Central memory CD8-positive, alpha-beta T cell (primary cell): ENCODE measurements around the gene ADARB2.
"Not testable (repeated sequence)": the region's sequence is repeated elsewhere in the genome, so short reads cannot be mapped to it uniquely, and the experiment has no call there.

Experiments used
- ATAC-seq: fragments of 150-1000 bp; cut with Tn5 transposase; replicated peaks from 2 replicates; pipeline ENCODE4 v1.10.0; 2022; ENCODE audit warnings: mild to moderate bottlenecking, moderate FRiP score, moderate number of reproducible peaks; ENCODE audit not compliant: poor library complexity, severe bottlenecking; ENCODE audit errors: extremely low read depth
- DNase-seq, 2 donors: peaks; one replicate each; pipeline ENCODE4 v3.0.0; 2021; ENCODE audit warnings: low spot score in 2 of 2
- H3K27ac Mint-ChIP-seq: one replicate; pipeline ENCODE4 v1.8.0; 2022; ENCODE audit warnings: low read depth, mild to moderate bottlenecking, moderate library complexity, mixed read lengths
- H3K27me3 Mint-ChIP-seq: one replicate; pipeline ENCODE4 v1.8.0; 2022; ENCODE audit warnings: mixed read lengths
- H3K36me3 Mint-ChIP-seq: one replicate; pipeline ENCODE4 v1.8.0; 2022; ENCODE audit warnings: mild to moderate bottlenecking, moderate library complexity, mixed read lengths; ENCODE audit not compliant: insufficient read depth
- H3K4me1 Mint-ChIP-seq: one replicate; pipeline ENCODE4 v1.8.0; 2022; ENCODE audit warnings: mixed read lengths
- H3K4me3 Mint-ChIP-seq: one replicate; pipeline ENCODE4 v1.8.0; 2022; ENCODE audit warnings: mild to moderate bottlenecking, moderate library complexity, mixed read lengths
- H3K9me3 Mint-ChIP-seq: one replicate; pipeline ENCODE4 v1.8.0; 2022; ENCODE audit warnings: mixed read lengths

ADARB2 gene

GRCh38 chr10:1161315-1161673 lies 576.0 kb downstream of the ADARB2 start:
- not testable (repeated sequence) for H3K36me3 Mint-ChIP-seq, DNase-seq, H3K4me1 Mint-ChIP-seq, ATAC-seq, H3K9me3 Mint-ChIP-seq, H3K27ac Mint-ChIP-seq, H3K4me3 Mint-ChIP-seq
- peaks cover 17% of the 10 kb centered on the region for H3K27me3 Mint-ChIP-seq

GRCh38 chr10:1160561-1161314 lies 576.6 kb downstream of the ADARB2 start:
- Mint-ChIP-seq H3K9me3 (no peaks in the 10 kb centered on the region), H3K27ac (no peak overlapping the region), H3K4me3 (no peak overlapping the region), H3K4me1 (no peaks in the 10 kb centered on the region), H3K27me3 (peaks cover 17% of the 10 kb centered on the region), H3K36me3 (no peaks in the 10 kb centered on the region)
- no peak for DNase-seq
- ATAC-seq, result no peak

- Mint-ChIP-seq H3K36me3 (no peaks in the 10 kb centered on the region), H3K4me1 (no peaks in the 10 kb centered on the region), H3K4me3 (no peak overlapping the region), H3K27ac (no peak overlapping the region), H3K9me3 (no peaks in the 10 kb centered on the region), H3K27me3 (peaks cover 17% of the 10 kb centered on the region)
- ATAC-seq (no peak), DNase-seq (no peak)
Measured at GRCh38 chr10:1159131-1160061, 577.9 kb downstream of the ADARB2 start.

GRCh38 chr10:1158536-1158935 lies 578.8 kb downstream of the ADARB2 start:
- DNase-seq, H3K36me3 Mint-ChIP-seq, H3K27ac Mint-ChIP-seq, H3K4me1 Mint-ChIP-seq, H3K9me3 Mint-ChIP-seq, H3K4me3 Mint-ChIP-seq, ATAC-seq: not testable (repeated sequence)
- H3K27me3 Mint-ChIP-seq, result peaks cover 17% of the 10 kb centered on the region

GRCh38 chr10:1158066-1158465 lies 579.3 kb downstream of the ADARB2 start:
- ATAC-seq (no peak), DNase-seq (no peak)
- Mint-ChIP-seq H3K4me3 (no peak overlapping the region), H3K4me1 (no peaks in the 10 kb centered on the region), H3K27ac (no peak overlapping the region), H3K27me3 (peaks cover 17% of the 10 kb centered on the region), H3K9me3 (no peaks in the 10 kb centered on the region), H3K36me3 (no peaks in the 10 kb centered on the region)

- ATAC-seq (no peak), DNase-seq (no peak)
- H3K4me1 Mint-ChIP-seq, result no peaks in the 10 kb centered on the region
- no peak overlapping the region for H3K27ac Mint-ChIP-seq
- no peak overlapping the region for H3K4me3 Mint-ChIP-seq
- no peaks in the 10 kb centered on the region for H3K36me3 Mint-ChIP-seq
- H3K9me3 Mint-ChIP-seq, result no peaks in the 10 kb centered on the region
- peaks cover 17% of the 10 kb centered on the region for H3K27me3 Mint-ChIP-seq
Measured at GRCh38 chr10:1157615-1157933, 579.8 kb downstream of the ADARB2 start.

GRCh38 chr10:1156921-1157614 lies 580.3 kb downstream of the ADARB2 start:
- H3K4me3 Mint-ChIP-seq, result no peak overlapping the region
- H3K4me1 Mint-ChIP-seq, result no peaks in the 10 kb centered on the region
- ATAC-seq (no peak), DNase-seq (no peak)
- no peaks in the 10 kb centered on the region for H3K36me3 Mint-ChIP-seq
- no peak overlapping the region for H3K27ac Mint-ChIP-seq
- H3K27me3 Mint-ChIP-seq, result peaks cover 17% of the 10 kb centered on the region
- no peaks in the 10 kb centered on the region for H3K9me3 Mint-ChIP-seq

GRCh38 chr10:1156616-1156886 lies 580.8 kb downstream of the ADARB2 start:
- no peak overlapping the region for H3K27ac Mint-ChIP-seq
- peaks cover 17% of the 10 kb centered on the region for H3K27me3 Mint-ChIP-seq
- DNase-seq (no peak), ATAC-seq (no peak)
- H3K4me1 Mint-ChIP-seq, result no peaks in the 10 kb centered on the region
- H3K36me3 Mint-ChIP-seq, result no peaks in the 10 kb centered on the region
- no peak overlapping the region for H3K4me3 Mint-ChIP-seq
- H3K9me3 Mint-ChIP-seq, result no peaks in the 10 kb centered on the region

- no peak for ATAC-seq
- no peak for DNase-seq
- Mint-ChIP-seq H3K27me3 (peaks cover 17% of the 10 kb centered on the region), H3K27ac (no peak overlapping the region), H3K4me3 (no peak overlapping the region), H3K36me3 (no peaks in the 10 kb centered on the region), H3K4me1 (no peaks in the 10 kb centered on the region), H3K9me3 (no peaks in the 10 kb centered on the region)
Measured at GRCh38 chr10:1155791-1156615, 581.3 kb downstream of the ADARB2 start.

GRCh38 chr10:1154531-1155295 lies 582.6 kb downstream of the ADARB2 start:
- peaks cover 2% of the 10 kb centered on the region for H3K4me1 Mint-ChIP-seq
- no peak overlapping the region for H3K4me3 Mint-ChIP-seq
- ATAC-seq (no peak), DNase-seq (no peak)
- no peak overlapping the region for H3K27ac Mint-ChIP-seq
- H3K9me3 Mint-ChIP-seq, result no peaks in the 10 kb centered on the region
- H3K27me3 Mint-ChIP-seq, result peaks cover 17% of the 10 kb centered on the region
- H3K36me3 Mint-ChIP-seq, result peaks cover 2% of the 10 kb centered on the region

GRCh38 chr10:1153805-1154351 lies 583.4 kb downstream of the ADARB2 start:
- Mint-ChIP-seq H3K9me3 (no peaks in the 10 kb centered on the region), H3K27me3 (peaks cover 17% of the 10 kb centered on the region), H3K27ac (no peak overlapping the region), H3K4me1 (peaks cover 9% of the 10 kb centered on the region), H3K4me3 (no peak overlapping the region), H3K36me3 (peaks cover 2% of the 10 kb centered on the region)
- ATAC-seq, result no peak
- DNase-seq, result no peak
